K562 (cell line): ENCODE data around the gene DUOX2. TPM values are rescaled to one million over a fixed set of nuclear protein-coding genes. Genes with fewer than 3 reads are reported as not detected.

Experiments used
- ATAC-seq: fragments of 200-7000 bp; cut with Tn5 transposase; 3 replicates; pipeline ENCODE4 v1.9.1; 2020; ENCODE audit warnings: moderate library complexity
- BruUV-seq: library from RNA; stranded (reverse); fragments of 400-500 nt; replicated peaks from 2 replicates; lab custom pipeline; 2021; lab: Mats Ljungman, UMichigan
- CTCF ChIA-PET: fragments of 300-600 bp; formaldehyde crosslinking; extraction: SDS; loops from one replicate; lab custom pipeline; 2021; ENCODE audit warnings: low intra/inter-chr PET ratio; lab: Yijun Ruan, JAX
- POLR2A ChIA-PET: fragments of 300-600, 350-650 bp; sonication (Branson Sonifier 250); formaldehyde crosslinking; extraction: SDS; loops from one replicate; lab custom pipeline; 2021; ENCODE audit warnings: antibody characterized with exemption, inconsistent platforms; lab: Yijun Ruan, JAX
- DNase-seq, 4 experiments: peaks; one replicate each; pipeline versions ENCODE4 v3.0.0 to v3.0.0-alpha.2; 2011 to 2018; ENCODE audit warnings: low spot score in 3 of 4, mixed read lengths in 3 of 4; ENCODE audit errors: extremely low read depth in 1 of 4
- FAIRE-seq: peaks from 2 replicates; lab custom pipeline; 2011; peaks lifted over from hg19 to GRCh38; lab: Jason Lieb, UNC
- H2AFZ ChIP-seq: 2 replicates; pipeline ENCODE4 v1.6.0; 2011; ENCODE audit warnings: low read depth, low read length, control low read depth, inconsistent platforms
- H3K27ac ChIP-seq: fragments of 200-600 bp; 3 replicates; pipeline ENCODE4 v1.8.0; 2011; ENCODE audit warnings: low read depth, mild to moderate bottlenecking, control low read depth, inconsistent platforms, low read length, moderate library complexity, mixed read lengths; ENCODE audit errors: extremely low read depth
- H3K27me3 ChIP-seq, 2 experiments: fragments of 300-600 bp in 1 of 2; 2 replicates in 1 of 2; 3 replicates in 1 of 2; pipeline versions ENCODE4 v1.6.0 to v1.8.0; 2011; ENCODE audit warnings: inconsistent platforms in 2 of 2, low read length in 2 of 2, mild to moderate bottlenecking in 1 of 2, mixed read lengths in 1 of 2, moderate library complexity in 1 of 2; ENCODE audit not compliant: control insufficient read depth in 2 of 2, insufficient read depth in 2 of 2
- H3K36me3 ChIP-seq: fragments of 300-600 bp; 3 replicates; pipeline ENCODE4 v1.8.0; 2011; ENCODE audit warnings: mild to moderate bottlenecking, low read length, inconsistent platforms; ENCODE audit not compliant: control insufficient read depth, insufficient read depth
- H3K4me1 ChIP-seq, 2 experiments: fragments of 200-600 bp in 1 of 2; replicated peaks in 1 of 2; 2 replicates in 1 of 2; 3 replicates in 1 of 2; pipeline versions ENCODE4 v1.5.1 to v1.8.0; 2011; ENCODE audit warnings: inconsistent platforms in 2 of 2, low read length in 2 of 2, mild to moderate bottlenecking in 1 of 2, mixed read lengths in 1 of 2, moderate library complexity in 1 of 2; ENCODE audit not compliant: control insufficient read depth in 2 of 2, insufficient read depth in 2 of 2
- H3K4me2 ChIP-seq: 2 replicates; pipeline ENCODE4 v1.6.1; 2011; ENCODE audit warnings: low read length, control low read depth, inconsistent platforms, mixed read lengths; ENCODE audit not compliant: insufficient read depth
- H3K4me3 ChIP-seq: fragments of 200-600 bp; sonication (generic), shearing (Covaris generic); 2 replicates; pipeline ENCODE4 v1.5.1; 2016; ENCODE audit warnings: control low read depth, inconsistent platforms
- H3K79me2 ChIP-seq: fragments of 200-600 bp; 3 replicates; pipeline ENCODE4 v1.8.0; 2011; ENCODE audit warnings: low read length, inconsistent platforms; ENCODE audit not compliant: control insufficient read depth, insufficient read depth
- H3K9ac ChIP-seq, 2 experiments: 2 replicates each; pipeline versions ENCODE4 v1.6.0 to v1.6.1; 2011; ENCODE audit warnings: low read depth in 2 of 2, low read length in 2 of 2, control low read depth in 1 of 2, inconsistent platforms in 1 of 2, mild to moderate bottlenecking in 1 of 2, mixed read lengths in 1 of 2; ENCODE audit not compliant: insufficient read depth in 1 of 2
- H3K9me1 ChIP-seq: one replicate; pipeline ENCODE4 v1.6.0; 2011; ENCODE audit warnings: inconsistent platforms, mild to moderate bottlenecking, low read length, moderate library complexity; ENCODE audit not compliant: control insufficient read depth, insufficient read depth
- H3K9me3 ChIP-seq: replicated peaks from 2 replicates; pipeline ENCODE4 v1.5.1; 2011; ENCODE audit warnings: low read depth, low read length, inconsistent platforms; ENCODE audit not compliant: control insufficient read depth, insufficient read depth
- H4K20me1 ChIP-seq: replicated peaks from 2 replicates; pipeline ENCODE4 v1.6.1; 2011; ENCODE audit warnings: low read length, inconsistent platforms, mixed read lengths; ENCODE audit not compliant: control insufficient read depth, insufficient read depth
- BDP1 ChIP-seq: IDR thresholded peaks from 3 replicates; pipeline ENCODE4 v1.6.1; 2011; ENCODE audit not compliant: insufficient read length, insufficient read depth
- BRCA1 ChIP-seq, 2 experiments: fragments of 450-650 bp in 1 of 2; sonication (generic) in 1 of 2; formaldehyde crosslinking in 1 of 2; IDR thresholded peaks; 2 replicates each; pipeline versions ENCODE4 v1.5.0 to v1.6.1; 2017 to 2020; ENCODE audit warnings: mild to moderate bottlenecking in 1 of 2, missing genetic modification reagents in 1 of 2
- ELK1 ChIP-seq: sonication (generic); formaldehyde crosslinking; IDR thresholded peaks from 2 replicates; pipeline ENCODE4 v1.8.1; 2022; ENCODE audit warnings: missing genetic modification reagents
- FOXA3 ChIP-seq, 2 experiments: fragments of 450-650 bp in 1 of 2; sonication (generic) in 1 of 2; formaldehyde crosslinking; IDR thresholded peaks in 1 of 2; conservative IDR thresholded peaks in 1 of 2; 2 replicates each; pipeline versions ENCODE4 v1.4.0 to v1.8.0; 2020 to 2022; ENCODE audit warnings: mild to moderate bottlenecking in 2 of 2, missing genetic modification reagents in 1 of 2
- GATAD2B ChIP-seq: fragments of 450-650 bp; IDR thresholded peaks from 2 replicates; pipeline ENCODE4 v1.6.1; 2017; ENCODE audit warnings: mild to moderate bottlenecking, borderline replicate concordance
- HES1 ChIP-seq: fragments of 450-650 bp; IDR thresholded peaks from 2 replicates; pipeline ENCODE4 v1.6.1; 2016; ENCODE audit warnings: low read depth, mild to moderate bottlenecking, moderate library complexity
- HOXB6 ChIP-seq: fragments of 250-450 bp; sonication (Bioruptor Pico); IDR thresholded peaks from 2 replicates; pipeline ENCODE4 v1.5.1; 2022; ENCODE audit warnings: mild to moderate bottlenecking, borderline replicate concordance
- NFYB ChIP-seq: IDR thresholded peaks from 2 replicates; pipeline ENCODE4 v1.6.1; 2011; ENCODE audit warnings: mild to moderate bottlenecking, moderate library complexity; ENCODE audit not compliant: insufficient read length; ENCODE audit errors: extremely low read depth
- POLR2A ChIP-seq: fragments of 450-650 bp; conservative IDR thresholded peaks from 2 replicates; pipeline ENCODE4 v1.6.1; 2016
- RBM17 ChIP-seq: fragments of 200-400 bp; formaldehyde crosslinking; IDR thresholded peaks from 2 replicates; pipeline ENCODE4 v1.6.1; 2017; ENCODE audit warnings: low read depth, mild to moderate bottlenecking, low read length, borderline replicate concordance
- ZNF639 ChIP-seq, 2 experiments: fragments of 200-800 bp in 1 of 2; sonication (Bioruptor generic) in 1 of 2; sonication (generic) in 1 of 2; formaldehyde crosslinking in 1 of 2; IDR thresholded peaks in 1 of 2; conservative IDR thresholded peaks in 1 of 2; 2 replicates each; pipeline versions ENCODE4 v1.5.0 to v1.6.1; 2016 to 2020; ENCODE audit warnings: missing compliant biosample characterization in 1 of 2, missing genetic modification characterization in 1 of 2, missing genetic modification reagents in 1 of 2
- WGBS: fragments of 100-300 bp; shearing (Covaris generic); methylation state at CpG from one replicate; pipeline ENCODE4 v1.1.6; 2016; ENCODE audit warnings: low coverage, mixed read lengths; ENCODE audit not compliant: insufficient coverage; ENCODE audit errors: missing lambda C conversion rate; 5-methylcytosine and 5-hydroxymethylcytosine counted together
- in situ Hi-C: fragments of 300-500 bp; cut with MboI; formaldehyde crosslinking; loops from 4 replicates; pipeline ENCODE4 v1.15.0; 2018; ENCODE audit warnings: inconsistent platforms, mixed read lengths
- intact Hi-C: fragments of 100-400 bp; cut with micrococcal nuclease; formaldehyde crosslinking; loops from 2 replicates; pipeline ENCODE4 v1.14.2; 2022
- polyA plus RNA-seq, 8 experiments: library from polyadenylated mRNA; depleted of rRNA in 4 of 8; stranded (reverse) in 5 of 8; unstranded in 3 of 8; fragments of >200 nt; fragmentation: Nextera tagmentation in 2 of 8; fragmentation: Illumina TruSeq in 1 of 8; extraction: Ambion mirVana in 2 of 8; extraction: Trizol in 1 of 8; gene quantifications; 2 replicates each; pipeline versions ENCODE4 v1.2.1 to v1.2.3, GENCODE V29; 2011 to 2014; ENCODE audit warnings: inconsistent platforms in 1 of 8, missing spikeins in 1 of 8
- total RNA-seq, 7 experiments: library from RNA; depleted of rRNA in 6 of 7; stranded (reverse); fragments of >200 nt in 6 of 7; fragmentation: Illumina TruSeq in 2 of 7; extraction: Trizol in 2 of 7; gene quantifications; 2 replicates each; pipeline versions ENCODE4 v1.2.1 to v1.2.3, GENCODE V29; 2011 to 2021; ENCODE audit warnings: low replicate concordance in 1 of 7

DUOX2 gene
- total and polyA plus RNA-seq, 9 of the 15 experiments (the other 6 are each of a cell fraction or from before 2014, with no cell fraction given) = 0.01 to 0.03 (median 0.02) TPM; not detected in 6

GRCh38 chr15:45107941-45108630 is 5.9 kb downstream of the DUOX2 start:
- H3K27me3 ChIP-seq = peaks cover 9 to 38% of the 10 kb centered on the region in 2 experiments; a peak in 4 of 5 replicates
- H3K9ac ChIP-seq = no peak overlapping the region
- H4K20me1 ChIP-seq = 0 out of 2 replicates have a peak, but pooled peaks cover 11% of the 10 kb centered on the region
- H3K36me3 ChIP-seq = no peaks in the 10 kb centered on the region
- intact Hi-C loops = no loop called here
- in situ Hi-C loops = loop anchor here (25.0 kb wide), 1 partner anchor 146 kb away; the partner anchor contains the start of gene TERB2
- BruUV-seq = no TSS peak
- ATAC-seq = no peak
- no peak overlapping the region for H3K27ac ChIP-seq
- H3K4me3 ChIP-seq = no peak overlapping the region
- ChIA-PET CTCF (no interaction called here), POLR2A (no interaction called here)
- no peak overlapping the region for H2AFZ ChIP-seq
- H3K9me3 ChIP-seq = no peaks in the 10 kb centered on the region
- no peak for TF ChIP-seq ELK1 (CRISPR knock-in tag)
- TF ChIP-seq RBM17 = no peak
- no peak for TF ChIP-seq GATAD2B
- no peak for TF ChIP-seq FOXA3 (CRISPR knock-in tag; conservative IDR thresholded peaks at IDR 0.05 in 1 of 2, IDR thresholded peaks at IDR 0.05 in 1 of 2)
- no peak for TF ChIP-seq BRCA1 (IDR thresholded peaks at IDR 0.05)
- no peak for TF ChIP-seq BRCA1 (CRISPR knock-in tag; IDR thresholded peaks at IDR 0.05)
- TF ChIP-seq POLR2A = no peak
- TF ChIP-seq HOXB6 (CRISPR knock-in tag) = no peak
- no peak for TF ChIP-seq BDP1
- TF ChIP-seq ZNF639 (CRISPR knock-in tag; conservative IDR thresholded peaks at IDR 0.05 in 1 of 2, IDR thresholded peaks at IDR 0.05 in 1 of 2) = no peak
- no peak for TF ChIP-seq NFYB
- TF ChIP-seq HES1 = no peak
- H3K4me2 ChIP-seq = no peak overlapping the region
- no peaks in the 10 kb centered on the region for H3K79me2 ChIP-seq
- FAIRE-seq = no peak
- DNase-seq = no peak
- H3K4me1 ChIP-seq = peaks cover 0 to 9% of the 10 kb centered on the region in 2 experiments; a peak in 1 of 5 replicates
- WGBS = 11% methylated on average over 10 of the region's 10 CpGs
- H3K9me1 ChIP-seq = no peaks in the 10 kb centered on the region
